Measurements from ENCODE around the gene ITPA. TPM values are rescaled to one million over a fixed set of nuclear protein-coding genes. Genes with fewer than 3 reads are reported as not detected.

The ITPA gene
- total RNA-seq, 1 experiment from 2014 or later = 104 TPM

- TF ChIP-seq NFATC4 (CRISPR knock-in tag; IDR thresholded peaks at IDR 0.05) (no peak), TCF7 (CRISPR knock-in tag; IDR thresholded peaks at IDR 0.05; ENCODE audit: low read depth) (no peak), GRHL2 (CRISPR knock-in tag; IDR thresholded peaks at IDR 0.05; ENCODE audit: insufficient replicate concordance, severe bottlenecking) (no peak)
- TF ChIP-seq, protein P1, sequence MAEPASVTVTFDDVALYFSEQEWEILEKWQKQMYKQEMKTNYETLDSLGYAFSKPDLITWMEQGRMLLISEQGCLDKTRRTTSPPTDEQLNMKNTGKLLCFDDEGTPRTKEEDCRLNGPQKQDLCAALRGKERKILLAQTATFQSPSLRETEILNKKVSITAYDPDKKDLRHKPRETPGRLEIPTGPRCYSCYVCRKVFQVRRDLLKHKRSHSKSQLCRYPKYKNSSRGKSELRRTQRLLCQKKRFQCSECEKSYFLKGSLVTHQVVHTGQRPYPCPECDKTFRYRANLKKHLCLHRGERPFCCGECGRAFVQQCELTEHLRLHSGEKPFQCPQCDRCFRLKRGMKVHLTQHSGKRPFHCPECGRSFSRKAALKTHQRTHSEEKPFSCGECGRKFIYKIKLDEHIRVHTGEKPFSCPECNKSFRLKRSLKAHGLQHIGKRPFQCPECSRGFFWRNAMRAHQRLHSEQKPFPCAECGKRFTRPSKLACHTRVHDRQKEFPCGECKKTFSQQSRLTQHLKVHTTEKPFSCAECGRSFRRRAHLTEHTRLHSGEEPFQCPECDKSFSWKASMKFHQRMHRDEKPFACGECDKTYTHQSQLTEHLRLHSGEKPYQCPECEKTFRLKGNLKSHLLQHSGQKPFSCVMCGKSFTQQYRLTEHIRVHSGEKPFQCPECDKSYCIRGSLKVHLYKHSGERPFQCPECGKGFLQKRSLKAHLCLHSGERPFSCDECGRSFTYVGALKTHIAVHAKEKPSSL (CRISPR knock-in tag; conservative IDR thresholded peaks at IDR 0.05) = no peak
Observed at GRCh38 chr20:3240776-3241363, 31.6 kb downstream of the ITPA start (continued).

GRCh38 chr20:3242172-3242692, 32.9 kb downstream of the ITPA start:
- Mint-ChIP-seq H3K27me3 (ENCODE audit: low read depth) (peaks cover 51% of the 10 kb centered on the region), H3K4me3 (peak overlapping the region; percentile 12; the same call in 1 of the 2 replicates), H3K27ac (peak overlapping the region; percentile 79; the same call in 1 of the 2 replicates), H3K9me3 (no peaks in the 10 kb centered on the region), H3K36me3 (no peaks in the 10 kb centered on the region), H3K4me1 (peaks cover 23% of the 10 kb centered on the region)
- ChIA-PET POLR2A (interaction anchor here (0.8 kb wide), 1 partner anchor 19 kb away, joined by 4 read pairs; no protein-coding TSS in a partner anchor), CTCF (interaction anchor here (0.5 to 1.2 kb wide), 5 partner anchors 8 to 122 kb away, joined by 3 to 7 read pairs (median 3); no protein-coding TSS in a partner anchor)
- ATAC-seq (no peak), DNase-seq (ENCODE audit: low spot score) (no peak)
- TF ChIP-seq NFYB (CRISPR knock-in tag; conservative IDR thresholded peaks at IDR 0.05; ENCODE audit: low read depth) = no peak
- TF ChIP-seq PRRX2 (CRISPR knock-in tag; IDR thresholded peaks at IDR 0.05) = no peak
- TF ChIP-seq ZNF263 (CRISPR knock-in tag; IDR thresholded peaks at IDR 0.05; ENCODE audit: low read depth) = no peak
- no peak for TF ChIP-seq ESRRA (CRISPR knock-in tag; IDR thresholded peaks at IDR 0.05; ENCODE audit: borderline replicate concordance)
- TF ChIP-seq, protein P2, sequence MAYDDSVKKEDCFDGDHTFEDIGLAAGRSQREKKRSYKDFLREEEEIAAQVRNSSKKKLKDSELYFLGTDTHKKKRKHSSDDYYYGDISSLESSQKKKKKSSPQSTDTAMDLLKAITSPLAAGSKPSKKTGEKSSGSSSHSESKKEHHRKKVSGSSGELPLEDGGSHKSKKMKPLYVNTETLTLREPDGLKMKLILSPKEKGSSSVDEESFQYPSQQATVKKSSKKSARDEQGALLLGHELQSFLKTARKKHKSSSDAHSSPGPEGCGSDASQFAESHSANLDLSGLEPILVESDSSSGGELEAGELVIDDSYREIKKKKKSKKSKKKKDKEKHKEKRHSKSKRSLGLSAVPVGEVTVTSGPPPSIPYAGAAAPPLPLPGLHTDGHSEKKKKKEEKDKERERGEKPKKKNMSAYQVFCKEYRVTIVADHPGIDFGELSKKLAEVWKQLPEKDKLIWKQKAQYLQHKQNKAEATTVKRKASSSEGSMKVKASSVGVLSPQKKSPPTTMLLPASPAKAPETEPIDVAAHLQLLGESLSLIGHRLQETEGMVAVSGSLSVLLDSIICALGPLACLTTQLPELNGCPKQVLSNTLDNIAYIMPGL (CRISPR knock-in tag; IDR thresholded peaks at IDR 0.05) = no peak
- TF ChIP-seq AFF4 (CRISPR knock-in tag; IDR thresholded peaks at IDR 0.05; ENCODE audit: borderline replicate concordance) = no peak
- no peak for TF ChIP-seq SP1 (CRISPR knock-in tag; conservative IDR thresholded peaks at IDR 0.05)
- TF ChIP-seq GTF2I (CRISPR knock-in tag; conservative IDR thresholded peaks at IDR 0.05) = no peak
- no peak for TF ChIP-seq PRDM15 (CRISPR knock-in tag; IDR thresholded peaks at IDR 0.05)
- TF ChIP-seq GRHL2 (CRISPR knock-in tag; IDR thresholded peaks at IDR 0.05; ENCODE audit: insufficient replicate concordance, severe bottlenecking) = no peak
- no peak for TF ChIP-seq ATF3 (CRISPR knock-in tag; conservative IDR thresholded peaks at IDR 0.05)
- TF ChIP-seq CREM (CRISPR knock-in tag; IDR thresholded peaks at IDR 0.05) = no peak
- TF ChIP-seq, protein P3, sequence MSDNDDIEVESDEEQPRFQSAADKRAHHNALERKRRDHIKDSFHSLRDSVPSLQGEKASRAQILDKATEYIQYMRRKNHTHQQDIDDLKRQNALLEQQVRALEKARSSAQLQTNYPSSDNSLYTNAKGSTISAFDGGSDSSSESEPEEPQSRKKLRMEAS (CRISPR knock-in tag; IDR thresholded peaks at IDR 0.05) = no peak
- TF ChIP-seq, protein P4, sequence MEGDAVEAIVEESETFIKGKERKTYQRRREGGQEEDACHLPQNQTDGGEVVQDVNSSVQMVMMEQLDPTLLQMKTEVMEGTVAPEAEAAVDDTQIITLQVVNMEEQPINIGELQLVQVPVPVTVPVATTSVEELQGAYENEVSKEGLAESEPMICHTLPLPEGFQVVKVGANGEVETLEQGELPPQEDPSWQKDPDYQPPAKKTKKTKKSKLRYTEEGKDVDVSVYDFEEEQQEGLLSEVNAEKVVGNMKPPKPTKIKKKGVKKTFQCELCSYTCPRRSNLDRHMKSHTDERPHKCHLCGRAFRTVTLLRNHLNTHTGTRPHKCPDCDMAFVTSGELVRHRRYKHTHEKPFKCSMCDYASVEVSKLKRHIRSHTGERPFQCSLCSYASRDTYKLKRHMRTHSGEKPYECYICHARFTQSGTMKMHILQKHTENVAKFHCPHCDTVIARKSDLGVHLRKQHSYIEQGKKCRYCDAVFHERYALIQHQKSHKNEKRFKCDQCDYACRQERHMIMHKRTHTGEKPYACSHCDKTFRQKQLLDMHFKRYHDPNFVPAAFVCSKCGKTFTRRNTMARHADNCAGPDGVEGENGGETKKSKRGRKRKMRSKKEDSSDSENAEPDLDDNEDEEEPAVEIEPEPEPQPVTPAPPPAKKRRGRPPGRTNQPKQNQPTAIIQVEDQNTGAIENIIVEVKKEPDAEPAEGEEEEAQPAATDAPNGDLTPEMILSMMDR (IDR thresholded peaks at IDR 0.05) = no peak
